NCI-H2081 treated with DMSO at 0.1 percent for 48 hours (cell line): ENCODE measurements around the gene INPPL1.

Experiments used
- DNase-seq: peaks from one replicate; lab custom pipeline; 2025; lab: John Stamatoyannopoulos, UW

INPPL1 gene

GRCh38 chr11:72231396-72232259, 7.1 kb downstream of the INPPL1 start:
- DNase-seq = no peak

DNA sequence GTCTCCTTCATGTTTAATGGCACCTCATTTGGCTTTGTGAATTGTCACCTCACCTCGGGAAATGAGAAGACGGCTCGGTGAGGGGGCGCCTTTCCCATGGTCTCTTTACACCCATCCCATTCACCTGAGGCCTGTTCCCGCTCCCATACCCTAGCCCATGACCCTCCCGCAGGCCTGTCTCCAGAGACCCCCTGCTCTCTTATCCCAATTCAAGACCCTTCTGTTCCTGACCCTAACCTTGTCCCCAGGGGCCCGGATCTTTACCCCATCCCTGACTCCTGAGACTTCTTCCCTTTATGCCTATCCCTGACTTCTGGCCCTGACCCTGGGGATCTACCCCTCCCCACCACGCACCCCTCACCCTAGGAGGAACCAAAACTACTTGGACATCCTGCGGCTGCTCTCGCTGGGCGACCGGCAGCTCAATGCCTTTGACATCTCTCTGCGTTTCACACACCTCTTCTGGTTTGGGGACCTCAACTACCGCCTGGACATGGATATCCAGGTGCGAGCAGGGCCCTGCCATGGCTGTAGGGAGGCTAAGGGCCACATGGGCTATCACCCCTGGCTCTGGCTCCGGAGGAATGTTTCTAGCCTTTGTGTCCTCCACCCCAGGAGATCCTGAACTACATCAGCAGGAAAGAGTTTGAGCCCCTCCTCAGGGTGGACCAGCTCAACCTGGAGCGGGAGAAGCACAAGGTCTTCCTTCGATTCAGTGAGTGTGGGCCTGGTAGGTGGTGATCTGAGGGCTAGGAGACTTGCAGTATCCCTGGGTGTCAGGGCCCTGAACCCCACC, 7.9 kb downstream of the INPPL1 start:
- DNase-seq = no peak

- DNase-seq = no peak
Observed at GRCh38 chr11:72233056-72233772, 8.6 kb downstream of the INPPL1 start.

DNA sequence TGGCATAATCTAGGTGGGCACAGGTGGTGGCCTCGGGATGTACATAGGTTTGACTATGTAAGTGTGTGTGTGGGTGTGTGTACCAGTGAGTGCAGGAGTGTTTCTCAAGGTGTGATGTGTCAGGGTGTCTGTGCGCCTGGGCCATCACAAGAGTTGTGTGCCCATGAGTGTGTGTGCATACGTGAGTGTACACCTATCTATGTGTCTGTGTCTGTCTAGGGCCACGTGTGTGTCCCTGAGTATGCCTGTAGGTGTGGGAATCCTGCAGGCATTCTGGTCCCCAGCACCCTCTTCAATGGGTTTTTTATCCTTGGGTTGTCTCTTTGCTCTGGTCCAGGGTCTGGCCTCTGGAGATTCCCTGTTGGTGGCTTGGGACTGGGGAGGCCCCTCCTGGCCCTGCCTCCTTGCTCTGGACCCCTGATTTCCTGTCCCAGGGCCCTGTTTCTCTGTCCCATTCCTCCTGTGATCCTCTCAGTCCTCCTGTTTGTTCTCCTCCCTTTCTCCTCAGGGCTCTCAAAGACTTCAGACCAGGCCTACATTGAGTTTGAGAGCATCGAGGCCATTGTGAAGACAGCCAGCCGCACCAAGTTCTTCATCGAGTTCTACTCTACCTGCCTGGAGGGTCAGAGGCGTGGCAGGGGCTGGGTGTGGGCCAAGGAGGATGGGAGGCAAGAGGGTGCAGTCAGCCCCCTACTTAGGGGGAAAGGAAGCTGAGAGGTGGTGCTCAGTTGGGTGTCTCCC, 9.4 kb downstream of the INPPL1 start:
- DNase-seq = no peak

DNA sequence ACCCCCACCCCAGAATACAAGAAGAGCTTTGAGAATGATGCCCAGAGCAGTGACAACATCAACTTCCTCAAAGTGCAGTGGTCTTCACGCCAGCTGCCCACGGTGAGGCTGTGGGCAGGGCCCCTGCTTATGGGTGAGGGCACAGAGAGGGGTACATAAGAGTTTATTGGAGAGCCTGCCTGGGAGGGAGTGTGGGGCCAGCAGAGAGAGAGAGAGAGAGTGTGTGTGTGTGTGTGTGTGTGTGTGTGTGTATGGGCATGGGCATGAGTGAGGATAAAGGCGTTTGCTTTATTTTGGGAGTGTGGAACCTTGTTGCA, 9.9 kb downstream of the INPPL1 start:
- DNase-seq = no peak

GRCh38 chr11:72234920-72235319, 10.4 kb downstream of the INPPL1 start:
- DNase-seq = no peak

DNA sequence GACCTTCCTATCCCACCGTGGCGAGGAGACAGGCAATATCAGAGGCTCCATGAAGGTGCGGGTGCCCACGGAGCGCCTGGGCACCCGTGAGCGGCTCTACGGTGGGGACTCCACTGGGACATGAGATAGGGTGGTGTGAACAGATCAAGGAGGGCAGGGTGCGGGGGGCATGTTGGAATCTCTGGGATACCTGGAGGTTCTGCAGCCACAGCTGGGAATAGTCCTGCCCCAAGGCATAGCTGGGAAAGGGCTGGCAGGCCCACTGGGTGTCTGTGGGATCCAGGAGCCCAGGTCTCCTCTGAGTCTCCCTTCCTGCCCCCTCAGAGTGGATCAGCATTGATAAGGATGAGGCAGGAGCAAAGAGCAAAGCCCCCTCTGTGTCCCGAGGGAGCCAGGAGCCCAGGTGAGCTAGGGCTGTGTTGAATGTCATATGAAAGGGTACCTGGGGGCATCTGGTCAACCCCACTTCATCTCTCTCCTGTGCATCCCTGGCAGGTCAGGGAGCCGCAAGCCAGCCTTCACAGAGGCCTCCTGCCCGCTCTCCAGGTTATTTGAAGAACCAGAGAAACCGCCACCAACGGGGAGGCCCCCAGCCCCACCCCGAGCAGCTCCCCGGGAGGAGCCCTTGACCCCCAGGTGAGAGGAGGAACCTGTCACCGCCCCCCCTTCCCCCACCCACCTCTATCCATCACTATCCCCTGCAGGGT, 10.9 kb downstream of the INPPL1 start:
- no peak for DNase-seq

DNA sequence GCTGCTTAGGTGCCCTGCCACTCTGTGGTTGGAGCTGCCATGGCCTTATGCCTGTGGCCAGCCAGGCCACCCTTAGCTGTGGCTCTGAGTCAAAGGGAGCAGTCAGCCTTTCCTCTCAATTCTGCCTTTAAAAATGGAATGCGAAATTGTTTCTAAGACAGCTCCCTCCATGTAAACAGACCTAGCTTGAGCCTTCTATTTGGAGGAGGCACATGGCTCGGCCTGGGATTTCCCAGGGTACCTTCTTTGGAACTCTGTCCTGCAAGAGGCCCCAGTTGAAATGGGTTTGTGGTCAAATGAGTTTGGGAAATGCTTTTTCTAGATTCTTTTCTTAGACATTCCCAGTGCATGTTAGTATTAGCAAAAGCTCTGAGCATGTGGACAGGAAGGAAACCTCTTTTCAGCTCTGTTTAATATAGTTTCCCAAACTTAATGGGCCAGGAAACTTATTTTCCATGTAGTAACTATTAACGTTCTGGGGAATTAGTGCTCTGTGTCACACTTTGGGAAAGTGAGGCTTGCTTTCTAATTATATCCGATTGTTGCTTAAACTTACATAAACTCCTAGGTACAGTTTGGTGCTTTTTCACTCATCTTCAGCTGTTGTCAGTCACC, 11.6 kb downstream of the INPPL1 start:
- DNase-seq = no peak

DNA sequence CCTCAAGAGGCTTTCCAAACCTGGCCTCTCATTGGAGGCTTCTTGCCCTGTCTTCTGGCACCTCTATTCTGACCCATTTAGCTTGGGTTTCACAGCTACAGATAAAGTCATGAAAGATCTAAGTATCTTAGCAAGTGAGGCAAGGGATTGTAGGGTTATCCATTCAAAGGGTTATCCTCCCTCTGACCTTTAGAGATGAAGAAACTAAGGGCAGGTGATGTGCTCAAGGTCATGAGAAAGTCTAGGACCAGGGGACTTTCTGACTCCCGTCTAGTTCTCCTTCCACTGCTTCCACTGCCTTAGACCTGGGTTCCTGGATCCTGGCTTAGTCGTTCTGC, 12.2 kb downstream of the INPPL1 start:
- no peak for DNase-seq

GRCh38 chr11:72237112-72237931, 12.8 kb downstream of the INPPL1 start:
- no peak for DNase-seq

DNA sequence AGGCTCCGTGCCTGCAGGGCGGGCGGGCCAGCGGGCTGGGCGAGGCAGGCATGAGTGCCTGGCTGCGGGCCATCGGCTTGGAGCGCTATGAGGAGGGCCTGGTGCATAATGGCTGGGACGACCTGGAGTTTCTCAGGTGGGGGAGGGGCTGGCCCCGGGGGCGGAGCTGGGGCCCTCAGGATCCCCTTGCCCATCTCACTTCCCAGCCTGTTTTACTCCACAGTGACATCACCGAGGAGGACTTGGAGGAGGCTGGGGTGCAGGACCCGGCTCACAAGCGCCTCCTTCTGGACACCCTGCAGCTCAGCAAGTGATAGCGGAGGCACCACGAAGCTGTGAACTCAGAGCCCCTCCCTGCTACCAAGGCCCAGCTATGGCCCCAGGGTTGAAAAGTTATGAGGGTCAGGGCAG, 13.5 kb downstream of the INPPL1 start:
- DNase-seq = no peak

- no peak for DNase-seq
Observed at GRCh38 chr11:72238492-72239312, 14.1 kb downstream of the INPPL1 start.

DNA sequence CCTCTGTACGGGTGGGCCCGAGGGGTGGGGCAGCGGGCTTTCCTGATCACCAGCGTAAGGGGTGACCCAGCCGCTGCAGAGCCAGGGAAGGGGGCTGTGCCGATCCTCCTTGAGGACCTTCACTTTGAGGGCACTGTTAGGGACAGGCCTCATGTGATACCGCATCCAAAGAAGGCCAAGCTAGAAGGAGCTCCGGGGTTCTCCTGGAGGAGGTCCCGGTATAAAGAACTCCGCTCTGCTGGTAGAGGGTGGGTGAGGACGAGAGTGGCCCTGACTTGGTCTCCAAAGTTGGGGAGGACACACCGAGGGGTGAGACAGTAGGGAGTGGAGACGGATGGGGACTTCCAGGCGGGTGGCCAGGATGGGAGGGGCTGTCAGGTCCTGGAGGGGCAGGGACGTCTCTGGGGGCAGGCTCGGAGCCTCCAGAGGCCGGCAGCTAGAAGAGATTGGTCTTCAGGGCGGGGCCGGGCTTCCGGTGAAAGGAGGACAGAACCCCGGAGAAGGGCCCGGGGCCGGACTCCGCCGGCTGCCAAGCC, 14.8 kb downstream of the INPPL1 start:
- DNase-seq = no peak

- no peak for DNase-seq
Observed at GRCh38 chr11:72239849-72240460, 15.4 kb downstream of the INPPL1 start.

GRCh38 chr11:72240461-72241290, 16.1 kb downstream of the INPPL1 start:
- no peak for DNase-seq

DNA sequence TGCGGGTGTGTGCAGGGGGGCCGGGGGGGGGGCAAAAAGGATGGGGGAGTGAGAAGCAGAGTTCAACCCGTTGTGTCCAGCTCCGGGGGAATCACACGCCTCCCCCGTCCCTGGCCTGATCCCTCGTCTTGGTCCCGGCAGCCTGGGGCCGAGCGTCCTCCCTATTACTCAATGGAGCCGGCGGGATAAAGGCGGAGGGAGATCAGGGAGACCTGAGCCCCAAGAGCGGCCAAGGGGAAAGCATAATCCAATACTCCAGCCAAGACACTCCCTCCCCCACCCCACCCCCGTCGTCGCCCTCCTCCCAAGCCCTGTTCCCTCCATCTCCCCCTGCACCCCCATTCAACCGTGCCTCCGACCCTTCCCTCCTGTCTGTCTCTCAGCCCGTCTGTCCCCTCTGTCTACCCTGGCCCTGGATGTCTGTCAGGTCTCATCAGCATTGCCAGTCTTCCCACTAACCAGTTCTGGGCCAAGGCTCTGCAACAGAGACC, 16.8 kb downstream of the INPPL1 start:
- DNase-seq = no peak

DNA sequence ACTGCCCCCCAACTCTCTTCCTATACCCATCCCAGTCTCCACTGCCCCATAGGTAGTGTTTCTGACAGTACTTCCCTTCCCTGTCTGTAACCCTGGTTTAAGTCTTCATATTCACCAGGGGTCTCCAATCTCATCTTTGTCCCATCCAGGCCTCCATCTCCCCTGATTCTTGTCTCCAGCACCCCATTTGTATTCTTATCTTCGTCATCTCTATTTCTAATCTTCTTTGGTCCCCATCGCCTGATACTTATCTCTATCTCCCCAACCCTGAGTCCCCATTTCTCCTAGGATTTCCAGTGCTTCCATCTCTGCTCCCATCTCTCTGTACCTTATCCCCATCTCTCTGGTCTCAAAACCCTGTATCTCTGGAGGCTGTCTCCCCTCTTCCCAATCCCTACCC, 17.6 kb downstream of the INPPL1 start:
- no peak for DNase-seq
